Ascending aorta (tissue), 2 donors: ENCODE data around the gene RHOBTB3. TPM values are rescaled to one million over a fixed set of nuclear protein-coding genes. Genes with fewer than 3 reads are reported as not detected.

Experiments used
- DNase-seq, 2 donors: peaks; one replicate each; pipeline ENCODE4 v3.0.0-alpha.2; 2019; ENCODE audit warnings: low spot score in 2 of 2
- H3K27ac ChIP-seq, 2 donors: fragments of 200-600 bp; sonication (generic); one replicate each; pipeline ENCODE4 v1.5.1; 2016 to 2017; ENCODE audit warnings: mild to moderate bottlenecking in 1 of 2
- H3K27me3 ChIP-seq: fragments of 200-600 bp; sonication (generic); one replicate; pipeline ENCODE4 v1.5.1; 2017
- H3K36me3 ChIP-seq, 2 donors: fragments of 200-600 bp; sonication (generic); one replicate each; pipeline ENCODE4 v1.5.1; 2016
- H3K4me1 ChIP-seq, 2 donors: fragments of 200-600 bp; sonication (generic); one replicate each; pipeline ENCODE4 v1.5.1; 2016 to 2017; ENCODE audit warnings: mild to moderate bottlenecking in 1 of 2
- H3K4me3 ChIP-seq, 2 donors: fragments of 200-600 bp; sonication (generic); one replicate each; pipeline ENCODE4 v1.5.1; 2016 to 2017; ENCODE audit warnings: mild to moderate bottlenecking in 1 of 2
- H3K9me3 ChIP-seq, 2 donors: fragments of 200-600 bp; sonication (generic); one replicate each; pipeline ENCODE4 v1.5.1; 2016
- intact Hi-C: fragments of 100-400 bp; cut with DNase I; formaldehyde crosslinking; loops from one replicate; pipeline ENCODE4 v1.15.1; 2023
- total RNA-seq: library from RNA; depleted of rRNA; stranded (reverse); fragments of >200 nt; gene quantifications from one replicate; pipeline ENCODE4 v1.1.0, GENCODE V29; 2016
- TF ChIP-seq, protein P1 (sequence below), 3 experiments: fragments of 200-600 bp in 2 of 3; fragments of 450-650 bp in 1 of 3; sonication (generic) in 2 of 3; IDR thresholded peaks; one replicate each; pipeline ENCODE4 v1.5.1; 2016 to 2019; ENCODE audit warnings: antibody characterized with exemption in 3 of 3, mild to moderate bottlenecking in 1 of 3, moderate library complexity in 1 of 3

Gene RHOBTB3
- total RNA-seq, 1 donor from 2014 or later = 153 TPM

DNA sequence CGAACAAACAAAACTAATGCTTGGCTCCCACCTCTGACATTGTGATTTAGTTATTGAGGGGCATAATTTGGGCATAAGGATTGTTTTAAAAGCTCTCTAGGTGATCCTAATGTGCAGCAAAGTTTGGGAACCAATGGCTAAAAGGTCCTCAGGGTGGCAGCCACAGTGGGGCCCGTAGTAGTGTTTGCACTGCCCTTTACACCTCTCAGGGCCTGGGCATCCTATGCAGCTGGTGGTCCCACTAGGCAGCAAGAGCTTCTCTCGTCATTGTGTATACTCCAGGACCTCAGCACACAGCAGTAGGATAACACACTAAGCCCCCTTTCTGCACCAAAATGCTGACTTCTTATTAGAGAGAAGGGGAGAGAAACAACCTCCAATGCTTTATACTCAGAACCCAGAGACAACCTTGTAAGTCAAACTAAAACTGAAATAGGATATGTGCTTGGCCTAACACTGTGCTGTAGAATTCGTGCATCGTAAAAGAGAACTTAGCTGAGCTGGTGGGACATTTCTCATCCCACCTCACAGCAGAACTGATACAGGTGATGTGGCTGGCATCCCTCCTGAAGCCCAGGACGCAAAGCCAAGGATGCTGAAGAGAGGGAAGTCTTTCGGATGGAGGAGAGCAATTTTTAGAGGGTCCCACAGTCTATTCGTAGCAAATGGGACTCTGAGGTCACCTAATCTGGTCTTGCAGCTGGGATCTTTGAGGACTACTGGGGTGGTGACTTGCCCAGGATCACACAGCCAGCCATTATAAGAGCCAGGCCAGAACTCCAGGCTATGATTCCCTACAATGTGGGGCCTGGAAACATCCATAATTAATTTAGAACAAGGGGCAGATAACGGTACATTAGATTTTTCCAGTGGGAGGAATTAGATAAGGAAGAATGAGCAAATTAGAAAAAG, 90.2 kb downstream of the RHOBTB3 start:
- Histone ChIP-seq H3K36me3 (peaks cover 5 to 13% of the 10 kb centered on the region in 2 donors), H3K4me3 (peak overlapping the region; percentile 44 to 80), H3K27ac (peak overlapping the region; percentile 78 to 88), H3K9me3 (no peaks in the 10 kb centered on the region), H3K4me1 (peaks cover 3 to 21% of the 10 kb centered on the region in 2 donors), H3K27me3 (no peaks in the 10 kb centered on the region)
- intact Hi-C loops = no loop called here
- TF ChIP-seq, protein P1, sequence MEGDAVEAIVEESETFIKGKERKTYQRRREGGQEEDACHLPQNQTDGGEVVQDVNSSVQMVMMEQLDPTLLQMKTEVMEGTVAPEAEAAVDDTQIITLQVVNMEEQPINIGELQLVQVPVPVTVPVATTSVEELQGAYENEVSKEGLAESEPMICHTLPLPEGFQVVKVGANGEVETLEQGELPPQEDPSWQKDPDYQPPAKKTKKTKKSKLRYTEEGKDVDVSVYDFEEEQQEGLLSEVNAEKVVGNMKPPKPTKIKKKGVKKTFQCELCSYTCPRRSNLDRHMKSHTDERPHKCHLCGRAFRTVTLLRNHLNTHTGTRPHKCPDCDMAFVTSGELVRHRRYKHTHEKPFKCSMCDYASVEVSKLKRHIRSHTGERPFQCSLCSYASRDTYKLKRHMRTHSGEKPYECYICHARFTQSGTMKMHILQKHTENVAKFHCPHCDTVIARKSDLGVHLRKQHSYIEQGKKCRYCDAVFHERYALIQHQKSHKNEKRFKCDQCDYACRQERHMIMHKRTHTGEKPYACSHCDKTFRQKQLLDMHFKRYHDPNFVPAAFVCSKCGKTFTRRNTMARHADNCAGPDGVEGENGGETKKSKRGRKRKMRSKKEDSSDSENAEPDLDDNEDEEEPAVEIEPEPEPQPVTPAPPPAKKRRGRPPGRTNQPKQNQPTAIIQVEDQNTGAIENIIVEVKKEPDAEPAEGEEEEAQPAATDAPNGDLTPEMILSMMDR (IDR thresholded peaks at IDR 0.05) = no peak
- no peak for DNase-seq

DNA sequence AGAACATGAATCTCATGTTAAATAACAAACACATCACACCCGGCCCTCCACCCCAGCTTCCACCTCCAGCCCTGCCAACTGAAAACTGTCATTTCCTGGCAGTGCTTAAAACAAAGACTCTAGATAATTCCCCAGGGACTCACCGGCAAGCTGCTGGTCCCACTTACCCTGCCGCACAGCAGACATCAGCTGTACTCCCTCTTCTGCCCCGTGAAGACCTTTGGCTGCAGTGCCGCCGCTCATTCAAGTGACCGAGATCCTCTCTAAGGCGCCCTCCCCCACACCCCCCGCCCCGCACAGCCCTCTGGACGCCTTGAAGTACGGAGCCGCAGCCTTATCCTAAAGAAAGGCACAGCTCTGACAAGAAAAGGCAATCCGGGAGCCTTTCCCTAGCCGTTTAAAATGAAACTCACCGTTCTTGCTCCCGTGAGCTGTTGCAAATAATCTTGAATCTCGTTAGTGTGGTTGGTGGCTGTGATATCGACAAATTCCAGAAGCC, 91.0 kb downstream of the RHOBTB3 start:
- H3K36me3 ChIP-seq = peaks cover 4 to 5% of the 10 kb centered on the region in 2 donors
- DNase-seq = no peak
- peak overlapping the region; percentile 44 to 80 for H3K4me3 ChIP-seq
- H3K4me1 ChIP-seq = peaks cover 3 to 21% of the 10 kb centered on the region in 2 donors
- H3K27me3 ChIP-seq = no peaks in the 10 kb centered on the region
- intact Hi-C loops = no loop called here
- no peaks in the 10 kb centered on the region for H3K9me3 ChIP-seq
- TF ChIP-seq, protein P1 (IDR thresholded peaks at IDR 0.05) = no peak
- H3K27ac ChIP-seq = peak overlapping the region; percentile 78 to 88

DNA sequence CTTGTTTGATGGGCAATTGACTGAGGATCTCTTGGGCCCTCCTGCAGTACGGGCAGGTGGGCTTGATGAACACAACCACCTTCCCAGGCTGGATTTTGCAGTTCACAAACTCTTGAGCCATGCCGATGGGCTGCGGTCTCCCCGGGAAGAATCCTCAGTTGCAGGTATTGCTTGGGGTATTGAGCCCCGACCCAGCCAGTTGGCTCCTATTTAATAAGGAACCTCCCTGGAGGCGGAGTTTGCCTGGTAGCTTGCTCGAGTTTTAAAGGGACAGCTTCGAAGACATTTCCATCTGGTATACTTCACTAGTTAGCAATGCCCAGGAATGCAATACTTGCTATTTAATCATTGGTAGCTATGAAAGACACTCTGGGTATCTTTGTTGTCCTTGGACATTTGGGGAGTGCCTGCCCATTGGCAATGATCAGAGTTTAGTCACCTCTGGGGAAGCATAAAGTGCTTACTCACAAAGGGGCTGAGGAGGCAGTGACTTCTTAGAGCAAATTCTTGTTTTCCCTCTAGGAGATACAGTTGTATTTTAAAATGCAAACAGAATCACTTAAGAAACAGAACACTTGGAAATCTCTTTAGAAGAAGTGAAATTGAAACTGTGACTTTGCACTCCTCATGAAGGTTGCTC, 91.5 kb downstream of the RHOBTB3 start, which contains the start of gene GLRX:
Gene GLRX, minus strand, starts transcription at position 185 of the 640 bp plus-strand sequence. Its CDS starts 64 bp downstream, at position 121.
- H3K4me3 ChIP-seq = peak within 1 kb of the TSS; percentile 44 to 80
- no peaks in the 10 kb centered on the region for H3K27me3 ChIP-seq
- TF ChIP-seq, protein P1 (IDR thresholded peaks at IDR 0.05) = no peak
- H3K9me3 ChIP-seq = no peaks in the 10 kb centered on the region
- H3K36me3 ChIP-seq = no peaks in the 10 kb centered on the region
- H3K4me1 ChIP-seq = peaks cover 3 to 21% of the 10 kb centered on the region in 2 donors
- peak in 1 of 2 donors; percentile 88 for DNase-seq
- intact Hi-C loops = loop anchor here (1.0 kb wide), 1 partner anchor 12 kb away; no protein-coding TSS in a partner anchor
- H3K27ac ChIP-seq = peak within 1 kb of the TSS; percentile 78 to 88

DNA sequence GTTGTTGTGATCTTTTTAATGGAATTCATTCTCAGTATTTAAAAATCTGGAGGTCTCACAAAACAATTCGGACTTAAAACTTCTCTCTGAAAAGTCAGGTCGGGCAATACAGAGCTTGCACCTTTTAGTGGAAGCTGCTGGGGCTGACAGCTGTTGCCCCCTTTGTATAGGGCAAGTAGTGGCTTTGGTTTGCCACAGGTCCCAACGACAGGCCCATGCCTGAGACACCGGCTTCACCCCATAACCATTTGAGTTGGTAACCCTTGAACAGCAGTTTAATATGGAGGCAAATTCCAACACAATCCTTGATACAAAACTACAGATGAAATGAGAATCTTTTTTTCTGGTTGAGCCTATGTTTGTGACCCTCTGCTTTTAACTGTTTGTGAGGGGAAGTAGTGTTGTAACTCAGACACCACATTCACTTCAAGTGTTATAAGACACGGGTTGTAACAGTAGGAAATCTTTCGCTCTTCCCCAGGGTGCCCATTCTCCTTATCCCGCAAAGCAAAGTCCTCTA, 92.1 kb downstream of the RHOBTB3 start:
- no peak for DNase-seq
- H3K9me3 ChIP-seq = no peaks in the 10 kb centered on the region
- peak overlapping the region; percentile 78 to 88 for H3K27ac ChIP-seq
- no peaks in the 10 kb centered on the region for H3K36me3 ChIP-seq
- H3K4me1 ChIP-seq = peaks cover 3 to 21% of the 10 kb centered on the region in 2 donors
- peak overlapping the region; percentile 44 to 80 for H3K4me3 ChIP-seq
- TF ChIP-seq, protein P1 (IDR thresholded peaks at IDR 0.05) = no peak
- intact Hi-C loops = loop anchor here (1.0 kb wide), 1 partner anchor 11 kb away; no protein-coding TSS in a partner anchor
- no peaks in the 10 kb centered on the region for H3K27me3 ChIP-seq
